Measurements from ENCODE around the gene VWA5B1. TPM values are rescaled to one million over a fixed set of nuclear protein-coding genes. Genes with fewer than 3 reads are reported as not detected.

Gene VWA5B1
- total RNA-seq, 1 donor from 2014 or later, result not detected

DNA sequence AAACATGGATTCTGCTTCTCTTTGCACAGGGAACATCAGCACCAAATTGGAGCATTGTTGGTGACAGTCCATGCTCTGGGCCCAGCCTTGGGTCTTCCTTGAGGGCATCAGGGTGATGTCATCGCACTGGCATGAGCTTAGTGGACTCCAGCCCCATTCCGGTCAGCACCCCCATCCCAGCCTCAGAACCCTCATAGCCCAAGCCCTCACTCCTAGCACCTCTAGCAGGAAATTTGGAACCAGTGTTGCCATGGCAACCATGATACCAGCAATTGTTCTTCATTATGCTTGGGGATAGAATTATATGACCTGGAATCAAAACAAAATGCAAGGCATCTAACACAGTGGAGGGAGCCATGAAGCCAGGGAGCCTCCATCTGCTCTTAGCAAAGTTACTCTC lies 83.1 kb downstream of the VWA5B1 start:
- Mint-ChIP-seq H3K36me3 (ENCODE audit: low read depth) (no peaks in the 10 kb centered on the region), H3K27ac (no peak overlapping the region), H3K4me3 (no peak overlapping the region), H3K4me1 (peaks cover 8% of the 10 kb centered on the region), H3K9me3 (no peaks in the 10 kb centered on the region), H3K27me3 (peaks cover 24% of the 10 kb centered on the region)
- intact Hi-C loops (cut with micrococcal nuclease), result no loop called here
- ChIA-PET CTCF (no interaction called here), POLR2A (no interaction called here)
- no peak for ATAC-seq (ENCODE audit: low read depth)
- no peak for DNase-seq
- TF ChIP-seq, protein P1, sequence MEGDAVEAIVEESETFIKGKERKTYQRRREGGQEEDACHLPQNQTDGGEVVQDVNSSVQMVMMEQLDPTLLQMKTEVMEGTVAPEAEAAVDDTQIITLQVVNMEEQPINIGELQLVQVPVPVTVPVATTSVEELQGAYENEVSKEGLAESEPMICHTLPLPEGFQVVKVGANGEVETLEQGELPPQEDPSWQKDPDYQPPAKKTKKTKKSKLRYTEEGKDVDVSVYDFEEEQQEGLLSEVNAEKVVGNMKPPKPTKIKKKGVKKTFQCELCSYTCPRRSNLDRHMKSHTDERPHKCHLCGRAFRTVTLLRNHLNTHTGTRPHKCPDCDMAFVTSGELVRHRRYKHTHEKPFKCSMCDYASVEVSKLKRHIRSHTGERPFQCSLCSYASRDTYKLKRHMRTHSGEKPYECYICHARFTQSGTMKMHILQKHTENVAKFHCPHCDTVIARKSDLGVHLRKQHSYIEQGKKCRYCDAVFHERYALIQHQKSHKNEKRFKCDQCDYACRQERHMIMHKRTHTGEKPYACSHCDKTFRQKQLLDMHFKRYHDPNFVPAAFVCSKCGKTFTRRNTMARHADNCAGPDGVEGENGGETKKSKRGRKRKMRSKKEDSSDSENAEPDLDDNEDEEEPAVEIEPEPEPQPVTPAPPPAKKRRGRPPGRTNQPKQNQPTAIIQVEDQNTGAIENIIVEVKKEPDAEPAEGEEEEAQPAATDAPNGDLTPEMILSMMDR (IDR thresholded peaks at IDR 0.05), result no peak

DNA sequence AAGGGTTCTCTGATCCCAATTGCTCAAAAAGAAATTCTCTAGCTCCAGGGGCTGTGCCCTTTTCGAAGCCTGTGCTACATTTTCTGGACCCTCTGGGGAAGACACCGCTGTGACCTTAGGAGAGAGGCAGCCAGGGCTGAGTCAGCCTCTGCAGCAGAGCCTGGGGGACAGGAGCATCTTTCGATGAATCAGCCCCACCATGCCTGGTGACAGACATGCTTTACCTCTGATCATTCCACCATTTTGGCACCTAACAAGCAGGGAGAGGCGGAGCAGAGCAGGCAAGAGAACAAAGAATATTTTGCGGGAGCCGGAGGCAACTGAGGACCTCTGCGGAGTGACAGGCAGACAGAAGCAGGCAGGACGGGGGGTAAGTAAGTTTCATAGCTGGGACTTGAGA lies 84.9 kb downstream of the VWA5B1 start:
- H3K27me3 Mint-ChIP-seq, result peaks cover 17% of the 10 kb centered on the region
- no peak overlapping the region for H3K27ac Mint-ChIP-seq
- H3K4me1 Mint-ChIP-seq, result peaks cover 10% of the 10 kb centered on the region
- intact Hi-C loops (cut with micrococcal nuclease), result no loop called here
- ChIA-PET POLR2A (no interaction called here), CTCF (no interaction called here)
- no peaks in the 10 kb centered on the region for H3K36me3 Mint-ChIP-seq (ENCODE audit: low read depth)
- ATAC-seq (ENCODE audit: low read depth), result no peak
- no peak overlapping the region for H3K4me3 Mint-ChIP-seq
- TF ChIP-seq, protein P1 (IDR thresholded peaks at IDR 0.05), result no peak
- DNase-seq, result no peak
- no peaks in the 10 kb centered on the region for H3K9me3 Mint-ChIP-seq

DNA sequence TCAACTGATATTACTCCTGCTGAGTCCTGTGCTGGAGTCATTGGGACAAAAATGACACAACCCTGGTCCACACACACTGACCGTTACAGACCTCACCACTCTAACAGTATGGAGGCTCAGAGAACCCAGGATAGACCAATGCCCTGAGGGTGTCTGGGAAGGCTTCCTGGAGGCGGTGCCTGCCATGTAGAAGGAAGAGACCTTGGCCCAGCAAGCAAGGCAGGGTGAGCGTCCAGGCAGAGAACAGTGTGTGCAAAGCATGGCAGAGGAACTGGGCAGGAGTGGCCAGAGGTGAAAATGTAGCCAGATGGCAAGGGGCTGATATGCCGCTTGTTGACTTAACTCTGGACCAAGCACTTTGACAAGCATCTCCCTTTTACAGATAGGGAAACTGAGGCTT lies 85.5 kb downstream of the VWA5B1 start:
- intact Hi-C loops (cut with micrococcal nuclease), result no loop called here
- Mint-ChIP-seq H3K36me3 (ENCODE audit: low read depth) (no peaks in the 10 kb centered on the region), H3K4me3 (no peak overlapping the region), H3K27ac (no peak overlapping the region), H3K9me3 (no peaks in the 10 kb centered on the region), H3K4me1 (peaks cover 16% of the 10 kb centered on the region), H3K27me3 (peaks cover 17% of the 10 kb centered on the region)
- CTCF ChIA-PET, result interaction anchor here (2.7 kb wide), 1 partner anchor 54 kb away, joined by 7 read pairs; no protein-coding TSS in a partner anchor
- POLR2A ChIA-PET, result no interaction called here
- no peak for ATAC-seq (ENCODE audit: low read depth)
- no peak for DNase-seq
- TF ChIP-seq, protein P1 (IDR thresholded peaks at IDR 0.05), result no peak

DNA sequence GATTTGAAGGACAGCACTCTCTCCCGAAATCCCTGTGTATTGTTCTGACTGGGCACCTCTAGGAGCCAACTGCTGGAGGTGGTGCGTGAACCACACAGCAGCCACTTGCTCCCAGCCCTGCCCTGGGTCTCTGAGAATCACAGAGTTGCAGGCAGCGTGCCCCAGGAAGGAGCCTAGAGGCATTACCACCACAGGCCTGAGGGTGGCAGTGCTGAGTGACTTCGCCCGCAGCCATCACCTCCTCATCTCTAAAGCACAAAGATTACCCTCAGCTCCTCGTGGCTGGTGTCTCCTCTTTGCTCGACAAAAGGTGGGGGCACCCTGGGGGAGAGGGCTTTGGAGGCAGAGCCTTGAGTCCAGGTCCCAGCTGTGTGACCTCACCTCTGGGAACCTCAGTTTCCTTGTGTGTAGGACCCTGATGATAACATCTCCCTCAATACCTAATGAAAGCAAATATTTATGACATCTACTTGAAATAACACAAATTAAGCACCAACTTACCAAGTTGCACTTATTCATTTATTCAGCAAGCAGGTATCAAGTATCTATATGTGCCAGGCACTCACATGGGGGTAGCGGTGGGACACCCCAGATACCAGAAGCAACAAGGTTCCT lies 86.3 kb downstream of the VWA5B1 start:
- no peak overlapping the region for H3K27ac Mint-ChIP-seq

More for the DNA sequence above, 86.3 kb downstream of the VWA5B1 start:
- peaks cover 17% of the 10 kb centered on the region for H3K27me3 Mint-ChIP-seq
- peak; percentile 70 for ATAC-seq (ENCODE audit: low read depth)
- H3K4me1 Mint-ChIP-seq, result peaks cover 17% of the 10 kb centered on the region
- H3K4me3 Mint-ChIP-seq, result no peak overlapping the region
- TF ChIP-seq, protein P1 (IDR thresholded peaks at IDR 0.05), result no peak
- ChIA-PET CTCF (interaction anchor here (0.6 to 2.7 kb wide), 3 partner anchors 53 to 116 kb away, joined by 3 to 7 read pairs (median 3); no protein-coding TSS in a partner anchor), POLR2A (no interaction called here)
- no peaks in the 10 kb centered on the region for H3K36me3 Mint-ChIP-seq (ENCODE audit: low read depth)
- H3K9me3 Mint-ChIP-seq, result no peaks in the 10 kb centered on the region
- peak; percentile 39 for DNase-seq
- intact Hi-C loops (cut with micrococcal nuclease), result loop anchor here (1.0 kb wide), 1 partner anchor 116 kb away; no protein-coding TSS in a partner anchor

Measured in activated B cell treated with CpG ODN at 0.5 μM for 24 hours (primary cell).